IMR-90 (cell line): ENCODE data around the gene R3HDM2. TPM values are rescaled to one million over a fixed set of nuclear protein-coding genes. Genes with fewer than 3 reads are reported as not detected.

ENCODE experiments used
- ATAC-seq: fragments of 200-7000 bp; cut with Tn5 transposase; 2 replicates; pipeline ENCODE4 v1.9.1; 2020; ENCODE audit warnings: low read depth, mild to moderate bottlenecking, moderate library complexity
- BruUV-seq: library from RNA; stranded (reverse); fragments of 400-500 nt; replicated peaks from 2 replicates; lab custom pipeline; 2021; lab: Mats Ljungman, UMichigan
- CTCF ChIA-PET: fragments of 300-600 bp; formaldehyde crosslinking; extraction: SDS; loops from one replicate; lab custom pipeline; 2021; ENCODE audit warnings: antibody characterized with exemption; lab: Yijun Ruan, JAX
- POLR2A ChIA-PET: fragments of 300-600 bp; sonication (Branson Sonifier 250); formaldehyde crosslinking; loops from one replicate; lab custom pipeline; 2022; ENCODE audit warnings: antibody characterized with exemption; ENCODE audit not compliant: unreplicated experiment; lab: Charles Lee
- DNase-seq: peaks from one replicate; pipeline ENCODE4 v3.0.0; 2013
- H2AFZ ChIP-seq: replicated peaks from 2 replicates; pipeline ENCODE3; 2013; ENCODE audit warnings: low read length, mild to moderate bottlenecking; ENCODE audit not compliant: poor library complexity
- H2AK5ac ChIP-seq: 2 replicates; pipeline ENCODE4 v1.6.1; 2013; ENCODE audit warnings: low read depth, low read length, inconsistent platforms
- H2AK9ac ChIP-seq: replicated peaks from 2 replicates; pipeline ENCODE3; 2013; ENCODE audit warnings: mild to moderate bottlenecking, low read depth, low read length, moderate library complexity; ENCODE audit not compliant: poor library complexity
- H2BK120ac ChIP-seq: 2 replicates; pipeline ENCODE4 v1.6.1; 2013; ENCODE audit warnings: low read depth, low read length, inconsistent platforms
- H2BK15ac ChIP-seq: 3 replicates; pipeline ENCODE4 v1.6.1; 2013; ENCODE audit warnings: low read depth, low read length, inconsistent platforms
- H2BK20ac ChIP-seq: 2 replicates; pipeline ENCODE4 v1.6.1; 2013; ENCODE audit warnings: low read depth, mild to moderate bottlenecking, inconsistent platforms, low read length, moderate library complexity
- H2BK5ac ChIP-seq: 2 replicates; pipeline ENCODE4 v1.6.1; 2013; ENCODE audit warnings: mild to moderate bottlenecking, low read depth, low read length, inconsistent platforms; ENCODE audit not compliant: poor library complexity, severe bottlenecking
- H3K14ac ChIP-seq: replicated peaks from 2 replicates; pipeline ENCODE4 v1.6.1; 2013; ENCODE audit warnings: low read depth, low read length, inconsistent platforms
- H3K18ac ChIP-seq: 2 replicates; pipeline ENCODE4 v1.6.1; 2013; ENCODE audit warnings: low read depth, low read length, control low read depth
- H3K23ac ChIP-seq: 2 replicates; pipeline ENCODE4 v1.6.1; 2013; ENCODE audit warnings: low read depth, low read length, inconsistent platforms
- H3K27ac ChIP-seq: 2 replicates; pipeline ENCODE4 v1.5.1; 2013; ENCODE audit warnings: mild to moderate bottlenecking, control low read depth, low read length; ENCODE audit not compliant: insufficient read depth
- H3K27me3 ChIP-seq: 2 replicates; pipeline ENCODE4 v1.6.1; 2013; ENCODE audit warnings: low read length; ENCODE audit not compliant: control insufficient read depth, insufficient read depth
- H3K36me3 ChIP-seq: 2 replicates; pipeline ENCODE4 v1.6.1; 2013; ENCODE audit warnings: low read length, mixed read lengths; ENCODE audit not compliant: control insufficient read depth, insufficient read depth
- H3K4ac ChIP-seq: 2 replicates; pipeline ENCODE4 v1.6.1; 2013; ENCODE audit warnings: low read depth, low read length, inconsistent platforms
- H3K4me1 ChIP-seq: 2 replicates; pipeline ENCODE4 v1.6.1; 2013; ENCODE audit warnings: low read length, mixed read lengths; ENCODE audit not compliant: control insufficient read depth, insufficient read depth
- H3K4me2 ChIP-seq: 2 replicates; pipeline ENCODE4 v1.6.1; 2013; ENCODE audit warnings: low read depth, mild to moderate bottlenecking, control low read depth, low read length, moderate library complexity
- H3K4me3 ChIP-seq: 2 replicates; pipeline ENCODE4 v1.5.1; 2013; ENCODE audit warnings: low read depth, mild to moderate bottlenecking, control low read depth, low read length, moderate library complexity; ENCODE audit not compliant: insufficient read depth
- H3K56ac ChIP-seq: 2 replicates; pipeline ENCODE4 v1.6.1; 2013; ENCODE audit warnings: low read length, inconsistent platforms; ENCODE audit not compliant: insufficient read depth; ENCODE audit errors: extremely low read depth
- H3K79me1 ChIP-seq, 2 experiments: 2 replicates each; pipeline ENCODE4 v1.6.1; 2013; ENCODE audit warnings: low read length in 2 of 2, inconsistent platforms in 1 of 2, low read depth in 1 of 2
- H3K9ac ChIP-seq: 2 replicates; pipeline ENCODE4 v1.6.1; 2013; ENCODE audit warnings: low read depth, low read length, control low read depth
- H3K9me1 ChIP-seq: 2 replicates; pipeline ENCODE4 v1.6.1; 2013; ENCODE audit warnings: low read length, inconsistent platforms; ENCODE audit not compliant: insufficient read depth
- H3K9me3 ChIP-seq: 2 replicates; pipeline ENCODE4 v1.6.1; 2013; ENCODE audit warnings: low read length; ENCODE audit not compliant: control insufficient read depth, insufficient read depth
- H4K20me1 ChIP-seq: 2 replicates; pipeline ENCODE4 v1.6.1; 2013; ENCODE audit warnings: low read length, inconsistent platforms; ENCODE audit not compliant: insufficient read depth
- H4K5ac ChIP-seq: 2 replicates; pipeline ENCODE4 v1.6.1; 2013; ENCODE audit warnings: mild to moderate bottlenecking, low read depth, low read length, control low read depth
- H4K8ac ChIP-seq, 2 experiments: 2 replicates each; pipeline ENCODE4 v1.6.1; 2013; ENCODE audit warnings: low read depth in 2 of 2, low read length in 2 of 2, control low read depth in 1 of 2, inconsistent platforms in 1 of 2
- H4K91ac ChIP-seq: 2 replicates; pipeline ENCODE4 v1.6.1; 2013; ENCODE audit warnings: low read depth, low read length, inconsistent platforms; ENCODE audit not compliant: insufficient read depth
- BHLHE40 ChIP-seq: fragments of 150-350 bp; IDR thresholded peaks from 2 replicates; pipeline ENCODE4 v1.6.1; 2016; ENCODE audit warnings: mild to moderate bottlenecking, low read depth, low read length
- CHD1 ChIP-seq: IDR thresholded peaks from 2 replicates; pipeline ENCODE4 v1.6.1; 2012; ENCODE audit warnings: low read depth, low read length, improper control_type of control experiment
- FOS ChIP-seq: fragments of 150-350 bp; IDR thresholded peaks from 2 replicates; pipeline ENCODE4 v1.6.1; 2016; ENCODE audit warnings: low read depth, low read length
- MAFK ChIP-seq: IDR thresholded peaks from 2 replicates; pipeline ENCODE4 v1.6.1; 2012; ENCODE audit warnings: low read depth, low read length, improper control_type of control experiment
- MAZ ChIP-seq: IDR thresholded peaks from 2 replicates; pipeline ENCODE4 v1.6.1; 2012; ENCODE audit warnings: low read depth, mild to moderate bottlenecking, low read length, improper control_type of control experiment, moderate library complexity, borderline replicate concordance
- MXI1 ChIP-seq: IDR thresholded peaks from 2 replicates; pipeline ENCODE4 v1.6.1; 2012; ENCODE audit warnings: low read depth, mild to moderate bottlenecking, low read length, moderate library complexity, borderline replicate concordance
- NFE2L2 ChIP-seq: fragments of 150-350 bp; IDR thresholded peaks from 2 replicates; pipeline ENCODE4 v1.6.1; 2016; ENCODE audit warnings: low read depth, mild to moderate bottlenecking, low read length
- POLR2A ChIP-seq: IDR thresholded peaks from 2 replicates; pipeline ENCODE4 v1.6.1; 2012; ENCODE audit warnings: mild to moderate bottlenecking, low read depth, low read length
- RAD21 ChIP-seq: IDR thresholded peaks from 2 replicates; pipeline ENCODE4 v1.6.1; 2012; ENCODE audit warnings: low read length, improper control_type of control experiment
- RCOR1 ChIP-seq: IDR thresholded peaks from 2 replicates; pipeline ENCODE4 v1.6.1; 2012; ENCODE audit warnings: mild to moderate bottlenecking, low read length, improper control_type of control experiment; ENCODE audit not compliant: insufficient replicate concordance
- RFX5 ChIP-seq: IDR thresholded peaks from 2 replicates; pipeline ENCODE4 v1.8.0; 2012; ENCODE audit warnings: low read depth, mild to moderate bottlenecking, low read length, moderate library complexity
- SMC3 ChIP-seq: fragments of 150-350 bp; IDR thresholded peaks from 2 replicates; pipeline ENCODE4 v1.6.1; 2016; ENCODE audit warnings: low read depth, mild to moderate bottlenecking, antibody characterized with exemption, low read length, moderate library complexity
- WGBS, 2 experiments: methylation state at CpG; one replicate each; pipeline versions ENCODE4 v1.1.5 to v1.1.7; 2013; ENCODE audit warnings: missing lambda C conversion rate in 2 of 2; ENCODE audit not compliant: insufficient read length in 1 of 2; ENCODE audit errors: extremely low coverage in 2 of 2; 5-methylcytosine and 5-hydroxymethylcytosine counted together
- dilution Hi-C: fragments of 300-500 bp; cut with HindIII; formaldehyde crosslinking; loops from one replicate; pipeline ENCODE4 v1.14.3; 2018; ENCODE audit warnings: low sequenced_read_pairs; ENCODE audit not compliant: unreplicated experiment
- in situ Hi-C: fragments of 300-500 bp; cut with MboI; formaldehyde crosslinking; loops from 3 replicates; pipeline ENCODE4 v1.14.3; 2019; ENCODE audit warnings: low sequenced_read_pairs, inconsistent platforms, mixed read lengths
- intact Hi-C: fragments of 100-400 bp; cut with micrococcal nuclease; formaldehyde crosslinking; loops from 2 replicates; pipeline ENCODE4 v1.10.0; 2022
- polyA plus RNA-seq, 3 experiments: library from polyadenylated mRNA; depleted of rRNA; stranded (reverse); fragments of >200 nt; gene quantifications; 2 replicates each; pipeline ENCODE4 v1.2.3, GENCODE V29; 2012; ENCODE audit warnings: low replicate concordance in 1 of 3
- total RNA-seq: library from RNA; depleted of rRNA; stranded (reverse); fragments of >200 nt; gene quantifications from 2 replicates; pipeline ENCODE4 v1.2.3, GENCODE V29; 2012
- TF ChIP-seq, protein P1 (sequence below): fragments of 150-350 bp; IDR thresholded peaks from 2 replicates; pipeline ENCODE4 v1.6.1; 2016; ENCODE audit warnings: low read depth, mild to moderate bottlenecking, low read length, moderate library complexity, borderline replicate concordance
- TF ChIP-seq, protein P2 (sequence below): fragments of 150-350 bp; IDR thresholded peaks from 2 replicates; pipeline ENCODE4 v1.6.1; 2017; ENCODE audit warnings: mild to moderate bottlenecking, antibody characterized with exemption, low read length, low read depth
- TF ChIP-seq, protein P3 (sequence below): conservative IDR thresholded peaks from 2 replicates; pipeline ENCODE4 v1.5.1; 2012; ENCODE audit warnings: mild to moderate bottlenecking, low read depth, low read length, improper control_type of control experiment

The R3HDM2 gene
- total and polyA plus RNA-seq, 2 of the 4 experiments (the other 2 are of a cell fraction), result 7.5 to 28.4 TPM

DNA sequence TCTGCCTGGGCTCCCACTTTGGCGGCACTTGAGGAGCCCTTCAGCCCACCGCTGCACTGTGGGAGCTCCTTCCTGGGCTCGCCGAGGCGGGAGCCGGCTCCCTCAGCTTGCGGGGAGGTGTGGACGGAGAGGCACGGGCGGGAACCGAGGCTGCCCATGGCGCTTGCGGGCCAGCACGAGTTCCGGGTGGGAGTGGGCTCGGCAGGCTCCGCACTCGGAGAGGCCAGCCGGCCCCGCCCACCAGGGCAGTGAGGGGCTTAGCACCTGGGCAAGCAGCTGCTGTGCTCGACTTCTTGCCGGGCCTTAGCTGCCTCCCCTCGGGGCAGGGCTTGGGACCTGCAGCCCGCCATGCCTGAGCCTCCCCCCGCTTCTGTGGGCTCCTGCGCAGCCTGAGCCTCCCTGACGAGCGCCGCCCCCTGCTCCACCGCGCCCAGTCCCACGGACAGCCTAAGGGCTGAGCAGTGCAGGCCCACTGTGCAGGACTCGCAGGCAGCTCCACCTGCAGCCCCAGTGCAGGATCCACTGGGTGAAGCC is 44.6 kb downstream of the R3HDM2 start:
- no peak overlapping the region for H2AK5ac ChIP-seq
- H2BK15ac ChIP-seq, result no peak overlapping the region
- peaks cover 15 to 24% of the 10 kb centered on the region in 2 experiments for H3K79me1 ChIP-seq
- DNase-seq (no peak), ATAC-seq (no peak)
- no peaks in the 10 kb centered on the region for H3K27me3 ChIP-seq
- no peak overlapping the region for H2AK9ac ChIP-seq
- H4K20me1 ChIP-seq, result no peaks in the 10 kb centered on the region
- ChIA-PET CTCF (interaction anchor here (0.7 kb wide), 1 partner anchor 37 kb away, joined by 3 read pairs; no protein-coding TSS in a partner anchor), POLR2A (no interaction called here)
- peaks cover 6% of the 10 kb centered on the region for H3K36me3 ChIP-seq
- dilution Hi-C loops, result no loop called here
- no peak overlapping the region for H4K5ac ChIP-seq
- no peak overlapping the region for H3K18ac ChIP-seq
- H3K4ac ChIP-seq, result no peak overlapping the region
- H3K4me3 ChIP-seq, result no peak overlapping the region
- no peak overlapping the region for H2BK5ac ChIP-seq
- no peak overlapping the region for H3K9ac ChIP-seq
- intact Hi-C loops, result no loop called here
- H2BK120ac ChIP-seq, result no peak overlapping the region
- H3K9me3 ChIP-seq, result no peaks in the 10 kb centered on the region
- peaks cover 11% of the 10 kb centered on the region; the same call in 1 of the 2 replicates for H3K4me1 ChIP-seq
- no peak overlapping the region for H2BK20ac ChIP-seq
- H2AFZ ChIP-seq, result no peak overlapping the region
- WGBS, 2 experiments, result 98% methylated on average over 22 of the region's 33 CpGs; no CpG with 5 or more reads in 1 of the 2 experiments
- peaks cover 8% of the 10 kb centered on the region for H3K9me1 ChIP-seq
- no peak overlapping the region for H3K4me2 ChIP-seq
- no peak overlapping the region for H4K8ac ChIP-seq
- H3K56ac ChIP-seq, result no peak overlapping the region
- no peak overlapping the region for H3K27ac ChIP-seq
- TF ChIP-seq CHD1 (no peak), BHLHE40 (no peak), MXI1 (no peak), NFE2L2 (no peak), RFX5 (no peak), MAFK (no peak), FOS (no peak), RCOR1 (no peak), SMC3 (no peak), MAZ (no peak), RAD21 (no peak), POLR2A (no peak)
- TF ChIP-seq, protein P1, sequence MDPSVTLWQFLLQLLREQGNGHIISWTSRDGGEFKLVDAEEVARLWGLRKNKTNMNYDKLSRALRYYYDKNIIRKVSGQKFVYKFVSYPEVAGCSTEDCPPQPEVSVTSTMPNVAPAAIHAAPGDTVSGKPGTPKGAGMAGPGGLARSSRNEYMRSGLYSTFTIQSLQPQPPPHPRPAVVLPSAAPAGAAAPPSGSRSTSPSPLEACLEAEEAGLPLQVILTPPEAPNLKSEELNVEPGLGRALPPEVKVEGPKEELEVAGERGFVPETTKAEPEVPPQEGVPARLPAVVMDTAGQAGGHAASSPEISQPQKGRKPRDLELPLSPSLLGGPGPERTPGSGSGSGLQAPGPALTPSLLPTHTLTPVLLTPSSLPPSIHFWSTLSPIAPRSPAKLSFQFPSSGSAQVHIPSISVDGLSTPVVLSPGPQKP, result no peak
- TF ChIP-seq, protein P2, sequence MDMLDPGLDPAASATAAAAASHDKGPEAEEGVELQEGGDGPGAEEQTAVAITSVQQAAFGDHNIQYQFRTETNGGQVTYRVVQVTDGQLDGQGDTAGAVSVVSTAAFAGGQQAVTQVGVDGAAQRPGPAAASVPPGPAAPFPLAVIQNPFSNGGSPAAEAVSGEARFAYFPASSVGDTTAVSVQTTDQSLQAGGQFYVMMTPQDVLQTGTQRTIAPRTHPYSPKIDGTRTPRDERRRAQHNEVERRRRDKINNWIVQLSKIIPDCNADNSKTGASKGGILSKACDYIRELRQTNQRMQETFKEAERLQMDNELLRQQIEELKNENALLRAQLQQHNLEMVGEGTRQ, result no peak
- TF ChIP-seq, protein P3, sequence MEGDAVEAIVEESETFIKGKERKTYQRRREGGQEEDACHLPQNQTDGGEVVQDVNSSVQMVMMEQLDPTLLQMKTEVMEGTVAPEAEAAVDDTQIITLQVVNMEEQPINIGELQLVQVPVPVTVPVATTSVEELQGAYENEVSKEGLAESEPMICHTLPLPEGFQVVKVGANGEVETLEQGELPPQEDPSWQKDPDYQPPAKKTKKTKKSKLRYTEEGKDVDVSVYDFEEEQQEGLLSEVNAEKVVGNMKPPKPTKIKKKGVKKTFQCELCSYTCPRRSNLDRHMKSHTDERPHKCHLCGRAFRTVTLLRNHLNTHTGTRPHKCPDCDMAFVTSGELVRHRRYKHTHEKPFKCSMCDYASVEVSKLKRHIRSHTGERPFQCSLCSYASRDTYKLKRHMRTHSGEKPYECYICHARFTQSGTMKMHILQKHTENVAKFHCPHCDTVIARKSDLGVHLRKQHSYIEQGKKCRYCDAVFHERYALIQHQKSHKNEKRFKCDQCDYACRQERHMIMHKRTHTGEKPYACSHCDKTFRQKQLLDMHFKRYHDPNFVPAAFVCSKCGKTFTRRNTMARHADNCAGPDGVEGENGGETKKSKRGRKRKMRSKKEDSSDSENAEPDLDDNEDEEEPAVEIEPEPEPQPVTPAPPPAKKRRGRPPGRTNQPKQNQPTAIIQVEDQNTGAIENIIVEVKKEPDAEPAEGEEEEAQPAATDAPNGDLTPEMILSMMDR, result no peak
- no TSS peak for BruUV-seq
- in situ Hi-C loops, result no loop called here
- H4K91ac ChIP-seq, result no peak overlapping the region
- no peak overlapping the region for H3K14ac ChIP-seq
- H3K23ac ChIP-seq, result no peak overlapping the region
